ENCODE measurements around the gene ATXN1L. TPM values are rescaled to one million over a fixed set of nuclear protein-coding genes. Genes with fewer than 3 reads are reported as not detected.

ATXN1L gene
- total RNA-seq, 6 donors from 2014 or later, result 22.0 to 31.2 (median 29.1) TPM

DNA sequence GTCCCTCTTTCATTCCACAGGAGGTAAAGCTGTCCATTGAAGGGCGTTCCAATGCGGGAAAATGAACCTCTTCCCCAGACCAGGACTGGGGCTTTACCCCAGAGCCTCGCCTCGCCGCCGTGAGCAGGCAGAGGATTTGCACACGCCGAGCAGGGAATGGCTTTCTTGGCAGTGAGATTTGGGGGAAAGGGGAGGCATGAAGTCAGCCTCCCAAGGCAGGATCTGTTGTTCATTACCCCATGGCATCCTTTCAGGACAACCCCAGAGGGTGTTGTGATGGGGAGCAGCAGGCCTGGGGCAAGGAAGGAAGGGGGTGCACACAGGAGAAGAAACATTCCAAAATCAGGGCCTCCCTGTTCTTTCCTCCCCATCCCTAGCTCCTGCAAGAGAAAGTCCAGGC, 6.0 kb downstream of the ATXN1L start:
- H3K4me1 ChIP-seq, result peaks cover 7 to 17% (median 10%) of the 10 kb centered on the region in 4 donors
- no peaks in the 10 kb centered on the region for H3K27me3 ChIP-seq
- H3K36me3 ChIP-seq, result peaks cover 13 to 66% (median 46%) of the 10 kb centered on the region in 4 donors
- no peak overlapping the region for H3K27ac ChIP-seq
- no peak overlapping the region for H3K4me3 ChIP-seq
- TF ChIP-seq, protein P1, sequence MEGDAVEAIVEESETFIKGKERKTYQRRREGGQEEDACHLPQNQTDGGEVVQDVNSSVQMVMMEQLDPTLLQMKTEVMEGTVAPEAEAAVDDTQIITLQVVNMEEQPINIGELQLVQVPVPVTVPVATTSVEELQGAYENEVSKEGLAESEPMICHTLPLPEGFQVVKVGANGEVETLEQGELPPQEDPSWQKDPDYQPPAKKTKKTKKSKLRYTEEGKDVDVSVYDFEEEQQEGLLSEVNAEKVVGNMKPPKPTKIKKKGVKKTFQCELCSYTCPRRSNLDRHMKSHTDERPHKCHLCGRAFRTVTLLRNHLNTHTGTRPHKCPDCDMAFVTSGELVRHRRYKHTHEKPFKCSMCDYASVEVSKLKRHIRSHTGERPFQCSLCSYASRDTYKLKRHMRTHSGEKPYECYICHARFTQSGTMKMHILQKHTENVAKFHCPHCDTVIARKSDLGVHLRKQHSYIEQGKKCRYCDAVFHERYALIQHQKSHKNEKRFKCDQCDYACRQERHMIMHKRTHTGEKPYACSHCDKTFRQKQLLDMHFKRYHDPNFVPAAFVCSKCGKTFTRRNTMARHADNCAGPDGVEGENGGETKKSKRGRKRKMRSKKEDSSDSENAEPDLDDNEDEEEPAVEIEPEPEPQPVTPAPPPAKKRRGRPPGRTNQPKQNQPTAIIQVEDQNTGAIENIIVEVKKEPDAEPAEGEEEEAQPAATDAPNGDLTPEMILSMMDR (IDR thresholded peaks at IDR 0.05), result no peak
- no peak for TF ChIP-seq EP300 (IDR thresholded peaks at IDR 0.05)
- no peak for TF ChIP-seq POLR2AphosphoS5 (IDR thresholded peaks at IDR 0.05)
- no peak for TF ChIP-seq POLR2A (IDR thresholded peaks at IDR 0.05)
- 97 to 100% methylated on average over 2 to 8 of the region's 8 CpGs for WGBS, 2 donors
- no peak for DNase-seq
- H3K9me3 ChIP-seq, result no peaks in the 10 kb centered on the region
- ATAC-seq (ENCODE audit: low FRiP score in 2 of 2), result no peak

DNA sequence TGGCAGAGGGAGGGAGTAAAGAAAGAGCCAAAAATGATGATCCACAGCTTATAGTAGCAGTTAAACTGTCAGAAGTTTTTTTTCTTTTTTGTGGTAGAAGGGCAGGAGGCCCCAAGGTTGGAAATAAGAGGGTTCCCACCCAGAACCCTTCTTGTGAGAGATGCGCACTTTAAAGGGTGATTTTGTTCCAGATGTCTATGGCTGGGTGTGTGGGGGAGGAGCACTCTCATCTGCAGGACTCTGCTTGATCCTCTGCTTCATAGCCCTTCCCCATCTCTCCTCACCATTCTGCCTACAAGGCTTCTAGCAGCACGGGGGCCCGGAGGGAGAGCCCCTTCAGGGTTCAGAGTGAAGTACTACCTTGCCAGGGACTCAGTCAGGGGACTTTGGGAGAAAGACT, 6.4 kb downstream of the ATXN1L start:
- Histone ChIP-seq H3K36me3 (peaks cover 13 to 66% (median 46%) of the 10 kb centered on the region in 4 donors), H3K27ac (no peak overlapping the region), H3K4me1 (peaks cover 3 to 13% (median 6%) of the 10 kb centered on the region in 4 donors), H3K9me3 (no peaks in the 10 kb centered on the region), H3K27me3 (no peaks in the 10 kb centered on the region), H3K4me3 (no peak overlapping the region)
- WGBS, 2 donors, result 90 to 97% methylated on average over 3 of the region's 3 CpGs
- DNase-seq (no peak), ATAC-seq (ENCODE audit: low FRiP score in 2 of 2) (no peak)
- TF ChIP-seq, protein P1 (IDR thresholded peaks at IDR 0.05), result no peak
- TF ChIP-seq EP300 (IDR thresholded peaks at IDR 0.05), result no peak
- no peak for TF ChIP-seq POLR2AphosphoS5 (IDR thresholded peaks at IDR 0.05)
- no peak for TF ChIP-seq POLR2A (IDR thresholded peaks at IDR 0.05)

DNA sequence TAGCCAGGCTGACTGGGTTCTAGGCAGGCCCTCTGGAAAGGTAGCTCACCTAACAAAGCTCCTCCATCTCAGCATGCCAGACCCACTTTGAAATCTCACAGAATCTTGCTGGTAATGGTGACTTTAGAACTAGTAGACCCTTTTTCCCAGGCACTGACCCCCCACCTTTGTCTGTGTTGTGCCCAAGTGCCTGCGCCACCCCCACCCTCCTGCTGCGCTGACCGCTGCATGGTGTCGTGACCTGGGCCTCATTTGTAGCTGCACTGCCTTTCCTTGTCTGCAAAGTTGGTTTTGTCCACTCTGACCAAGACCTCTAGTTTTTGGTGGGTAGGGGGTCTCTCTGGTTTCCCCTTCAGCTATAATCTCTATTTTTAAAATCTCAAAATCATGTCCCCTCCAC, 6.8 kb downstream of the ATXN1L start:
- TF ChIP-seq POLR2AphosphoS5 (IDR thresholded peaks at IDR 0.05), result no peak
- no peak for TF ChIP-seq POLR2A (IDR thresholded peaks at IDR 0.05)
- TF ChIP-seq EP300 (IDR thresholded peaks at IDR 0.05), result no peak
- TF ChIP-seq, protein P1 (IDR thresholded peaks at IDR 0.05), result no peak
- H3K27me3 ChIP-seq, result no peaks in the 10 kb centered on the region
- H3K4me1 ChIP-seq, result peaks cover 0 to 9% (median 2%) of the 10 kb centered on the region in 4 donors
- no peak overlapping the region for H3K4me3 ChIP-seq
- DNase-seq (no peak), ATAC-seq (ENCODE audit: low FRiP score in 2 of 2) (no peak)
- no peaks in the 10 kb centered on the region for H3K9me3 ChIP-seq
- no peak overlapping the region for H3K27ac ChIP-seq
- WGBS, 2 donors, result 95 to 100% methylated on average over 4 of the region's 4 CpGs
- H3K36me3 ChIP-seq, result peaks cover 13 to 67% (median 46%) of the 10 kb centered on the region in 4 donors

DNA sequence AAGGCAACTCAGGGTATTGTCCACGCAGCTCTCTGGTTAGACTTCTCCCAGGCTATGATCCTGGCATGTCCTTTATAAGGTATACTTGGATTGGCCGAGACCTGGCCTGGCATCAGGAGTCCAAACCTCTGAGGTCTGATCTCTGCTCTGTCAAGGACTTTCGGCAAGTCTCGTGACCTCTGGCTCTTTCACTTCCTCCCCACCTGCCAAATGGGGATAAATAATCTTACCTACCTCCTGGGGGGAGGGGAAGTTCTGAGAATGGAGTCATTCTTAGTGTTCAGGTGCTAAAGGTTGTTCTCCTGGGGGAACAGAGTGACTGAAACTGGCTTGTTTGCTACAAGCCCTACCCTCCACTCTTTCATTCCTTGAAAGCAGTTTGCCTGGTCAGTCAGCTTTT, 7.6 kb downstream of the ATXN1L start:
- peaks cover 0 to 6% (median 0%) of the 10 kb centered on the region in 4 donors for H3K4me1 ChIP-seq
- DNase-seq (no peak), ATAC-seq (ENCODE audit: low FRiP score in 2 of 2) (no peak)
- H3K9me3 ChIP-seq, result no peaks in the 10 kb centered on the region
- H3K4me3 ChIP-seq, result no peak overlapping the region
- H3K27ac ChIP-seq, result no peak overlapping the region
- 74 to 93% methylated on average over 4 of the region's 4 CpGs for WGBS, 2 donors
- no peaks in the 10 kb centered on the region for H3K27me3 ChIP-seq
- peaks cover 13 to 68% (median 45%) of the 10 kb centered on the region in 4 donors for H3K36me3 ChIP-seq
- TF ChIP-seq EP300 (IDR thresholded peaks at IDR 0.05), result no peak
- TF ChIP-seq, protein P1 (IDR thresholded peaks at IDR 0.05), result no peak
- no peak for TF ChIP-seq POLR2AphosphoS5 (IDR thresholded peaks at IDR 0.05)
- TF ChIP-seq POLR2A (IDR thresholded peaks at IDR 0.05), result no peak

DNA sequence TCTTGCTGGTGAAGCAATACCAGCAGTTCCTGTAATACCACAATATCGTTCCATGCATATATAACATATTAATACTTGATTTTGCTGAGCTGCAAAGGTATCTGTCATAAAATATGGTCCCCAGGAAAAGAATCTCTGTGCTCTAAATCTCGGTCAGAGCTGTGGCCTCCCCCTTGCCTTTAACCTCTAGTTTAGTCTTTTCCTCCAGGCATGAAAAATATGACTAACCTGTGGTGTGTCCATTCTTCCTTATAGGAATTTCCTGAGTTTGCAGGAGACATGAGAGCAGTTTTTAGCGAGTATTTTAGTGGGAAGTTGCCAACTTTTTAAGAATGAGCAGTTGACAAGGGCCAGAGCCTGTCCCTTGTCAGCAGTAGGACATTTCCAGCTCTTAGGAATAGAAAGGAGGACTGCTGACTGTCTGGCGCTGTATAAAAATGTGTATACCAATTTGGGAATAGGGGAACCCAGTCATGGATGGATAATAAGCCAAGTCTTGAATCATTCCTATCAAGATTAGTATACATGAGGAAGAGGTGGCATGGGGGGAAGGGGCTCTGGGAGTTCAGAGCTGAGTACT, 8.7 kb downstream of the ATXN1L start:
- 82 to 91% methylated on average over 4 of the region's 4 CpGs for WGBS, 2 donors
- Histone ChIP-seq H3K36me3 (peaks cover 9 to 68% (median 40%) of the 10 kb centered on the region in 4 donors), H3K4me3 (no peak overlapping the region), H3K27ac (no peak overlapping the region), H3K4me1 (peaks cover 0 to 6% (median 0%) of the 10 kb centered on the region in 4 donors), H3K9me3 (no peaks in the 10 kb centered on the region), H3K27me3 (no peaks in the 10 kb centered on the region)
- no peak for TF ChIP-seq EP300 (IDR thresholded peaks at IDR 0.05)
- no peak for TF ChIP-seq POLR2AphosphoS5 (IDR thresholded peaks at IDR 0.05)
- TF ChIP-seq, protein P1 (IDR thresholded peaks at IDR 0.05), result no peak
- no peak for TF ChIP-seq POLR2A (IDR thresholded peaks at IDR 0.05)
- no peak for ATAC-seq (ENCODE audit: low FRiP score in 2 of 2)
- no peak for DNase-seq

All from upper lobe of left lung (tissue), 6 donors.